Adrenal gland (tissue), 12 donors: Measurements from ENCODE around the gene FOXO1. TPM values are rescaled to one million over a fixed set of nuclear protein-coding genes. Genes with fewer than 3 reads are reported as not detected.

ENCODE experiments used
- DNase-seq, 7 donors: peaks; one replicate each; pipeline ENCODE4 v3.0.0-alpha.2; 2019 to 2020
- H3K27ac ChIP-seq, 5 donors: fragments of 200-600 bp; sonication (generic) in 4 of 5; 1 replicate in 3 of 5; 2 replicates in 2 of 5; pipeline versions ENCODE4 v1.5.1 to v1.8.0; 2016 to 2020; ENCODE audit warnings: mild to moderate bottlenecking in 1 of 5
- H3K27me3 ChIP-seq: fragments of 200-600 bp; 2 replicates; pipeline ENCODE4 v1.8.0; 2021
- H3K36me3 ChIP-seq, 2 donors: fragments of 200-600 bp; replicated peaks in 1 of 2; 1 replicate in 1 of 2; 2 replicates in 1 of 2; pipeline versions ENCODE4 v1.5.1 to v1.8.0; 2018 to 2022
- H3K4me1 ChIP-seq, 2 donors: fragments of 200-600 bp; replicated peaks in 1 of 2; 1 replicate in 1 of 2; 2 replicates in 1 of 2; pipeline versions ENCODE4 v1.5.1 to v1.8.0; 2018 to 2021
- H3K4me3 ChIP-seq, 4 donors: fragments of 200-600 bp; sonication (generic) in 3 of 4; one replicate each; pipeline ENCODE4 v1.5.1; 2016 to 2018
- H3K9me3 ChIP-seq, 3 donors: fragments of 200-600 bp; sonication (generic) in 1 of 3; replicated peaks in 1 of 3; 1 replicate in 2 of 3; 2 replicates in 1 of 3; pipeline versions ENCODE4 v1.5.1 to v1.8.0; 2016 to 2021
- CTCF ChIP-seq, 6 experiments: fragments of 450-650 bp in 4 of 6; fragments of 200-600 bp in 2 of 6; sonication (generic) in 1 of 6; IDR thresholded peaks; 1 replicate in 5 of 6; 2 replicates in 1 of 6; pipeline versions ENCODE4 v1.5.1 to v1.8.0; 2016 to 2021; ENCODE audit warnings: antibody characterized with exemption in 6 of 6, mild to moderate bottlenecking in 2 of 6, moderate library complexity in 1 of 6
- POLR2A ChIP-seq, 2 donors: fragments of 450-650 bp; IDR thresholded peaks; one replicate each; pipeline ENCODE4 v1.6.1; 2017; ENCODE audit warnings: antibody characterized with exemption in 2 of 2, mild to moderate bottlenecking in 2 of 2, moderate library complexity in 1 of 2
- WGBS, 4 donors: extraction: QIAGEN DNeasy Blood & Tissue Kit in 2 of 4; methylation state at CpG; one replicate each; pipeline versions ENCODE4 v1.1.5 to v1.1.7; 2013 to 2017; 5-methylcytosine and 5-hydroxymethylcytosine counted together
- intact Hi-C, 2 donors: fragments of 100-400 bp; cut with DNase I; formaldehyde crosslinking; loops; one replicate each; pipeline versions ENCODE4 v1.14.1 to v1.15.0; 2022 to 2023
- polyA plus RNA-seq, 3 donors: library from polyadenylated mRNA; stranded (reverse); fragments of 200-250 nt in 2 of 3; fragments of 350-450 nt in 1 of 3; fragmentation: Illumina TruSeq in 1 of 3; extraction: RNeasy Lipid Tissue Mini Kit (QIAGEN cat#74804) in 1 of 3; gene quantifications; one replicate each; pipeline ENCODE4 v1.2.3, GENCODE V29; 2013 to 2014
- total RNA-seq, 9 donors: library from RNA; depleted of rRNA in 4 of 9; stranded (reverse); fragments of >200 nt in 4 of 9; fragments of 120-200 nt in 1 of 9; fragmentation: NEBNext Ultra II Directional in 1 of 9; extraction: Animal tissue kit (Norgen Biotek cat#: 25700) in 1 of 9; gene quantifications; one replicate each; pipeline versions ENCODE4 v1.1.0 to v1.2.4, GENCODE V29; 2013 to 2023
- donor health status: healthy with polysubstance abuse.
- donor health status: Bipolar disorder and iron deficiency.
- donor health status: DM: yes; HTN: yes; CAD: no.
- donor health status: DM: no; HTN: no; CAD: no.
- donor health status: DM: no; HTN: no; CAD: no.
- donor health status: DM: yes; HTN: yes; CAD: no.

FOXO1 gene
- total and polyA plus RNA-seq, 12 donors: 4.3 to 35.4 (median 21.5) TPM

- H3K4me1 ChIP-seq: peaks cover 21 to 48% of the 10 kb centered on the region in 2 donors
- H3K36me3 ChIP-seq: no peaks in the 10 kb centered on the region
- no peak overlapping the region for H3K4me3 ChIP-seq
- no peak overlapping the region for H3K27ac ChIP-seq
- no peak for DNase-seq
- TF ChIP-seq CTCF (IDR thresholded peaks at IDR 0.05) (no peak), POLR2A (IDR thresholded peaks at IDR 0.05) (no peak)
- H3K9me3 ChIP-seq: peaks cover 0 to 8% (median 0%) of the 10 kb centered on the region in 3 donors
- no peaks in the 10 kb centered on the region for H3K27me3 ChIP-seq
- intact Hi-C loops: no loop called here
Measured at GRCh38 chr13:40583738-40584137, 82.7 kb downstream of the FOXO1 start.

GRCh38 chr13:40582531-40582930 lies 83.9 kb downstream of the FOXO1 start:
- peaks cover 22 to 45% of the 10 kb centered on the region in 2 donors for H3K4me1 ChIP-seq
- no peak for TF ChIP-seq POLR2A (IDR thresholded peaks at IDR 0.05)
- 95 to 100% (median 99%) methylated on average over 2 of the region's 2 CpGs for WGBS, 4 donors
- intact Hi-C loops: no loop called here
- DNase-seq: no peak
- no peaks in the 10 kb centered on the region for H3K27me3 ChIP-seq
- H3K9me3 ChIP-seq: peaks cover 0 to 8% (median 0%) of the 10 kb centered on the region in 3 donors
- H3K4me3 ChIP-seq: no peak overlapping the region
- no peak overlapping the region for H3K27ac ChIP-seq
- no peaks in the 10 kb centered on the region for H3K36me3 ChIP-seq

- intact Hi-C loops: no loop called here
- 60 to 86% (median 80%) methylated on average over 1 of the region's 1 CpG for WGBS, 4 donors
- no peaks in the 10 kb centered on the region for H3K36me3 ChIP-seq
Measured at GRCh38 chr13:40581277-40581579, 85.2 kb downstream of the FOXO1 start.

GRCh38 chr13:40580566-40581276 lies 85.7 kb downstream of the FOXO1 start:
- H3K27me3 ChIP-seq: no peaks in the 10 kb centered on the region
- intact Hi-C loops: no loop called here
- no peak overlapping the region for H3K4me3 ChIP-seq
- H3K27ac ChIP-seq: peak overlapping the region in 1 of 5 donors; percentile 10
- peaks cover 14 to 41% of the 10 kb centered on the region in 2 donors for H3K4me1 ChIP-seq
- no peaks in the 10 kb centered on the region for H3K36me3 ChIP-seq
- DNase-seq: peak in 1 of 7 donors; percentile 28
- H3K9me3 ChIP-seq: peaks cover 0 to 8% (median 0%) of the 10 kb centered on the region in 3 donors
- no peak for TF ChIP-seq POLR2A (IDR thresholded peaks at IDR 0.05)
- no peak for TF ChIP-seq CTCF (IDR thresholded peaks at IDR 0.05)
- 48 to 63% (median 56%) methylated on average over 7 of the region's 7 CpGs for WGBS, 4 donors

More at GRCh38 chr13:40581277-40581579, 85.2 kb downstream of the FOXO1 start:
- TF ChIP-seq CTCF (IDR thresholded peaks at IDR 0.05) (no peak), POLR2A (IDR thresholded peaks at IDR 0.05) (no peak)
- H3K27ac ChIP-seq: no peak overlapping the region
- H3K9me3 ChIP-seq: peaks cover 0 to 8% (median 0%) of the 10 kb centered on the region in 3 donors
- H3K27me3 ChIP-seq: no peaks in the 10 kb centered on the region
- no peak overlapping the region for H3K4me3 ChIP-seq
- H3K4me1 ChIP-seq: peaks cover 14 to 44% of the 10 kb centered on the region in 2 donors
- DNase-seq: no peak

- H3K9me3 ChIP-seq: peaks cover 0 to 8% (median 0%) of the 10 kb centered on the region in 3 donors
- no peak overlapping the region for H3K4me3 ChIP-seq
- 93 to 98% (median 95%) methylated on average over 2 of the region's 2 CpGs for WGBS, 4 donors
- intact Hi-C loops: loop anchor here in 1 of 2 donors (10.0 kb wide), 1 partner anchor 85 kb away; the partner anchor contains the start of gene FOXO1
- no peaks in the 10 kb centered on the region for H3K36me3 ChIP-seq
- no peak overlapping the region for H3K27ac ChIP-seq
- no peaks in the 10 kb centered on the region for H3K27me3 ChIP-seq
- peaks cover 14 to 40% of the 10 kb centered on the region in 2 donors for H3K4me1 ChIP-seq
- DNase-seq: no peak
- TF ChIP-seq CTCF (IDR thresholded peaks at IDR 0.05) (no peak), POLR2A (IDR thresholded peaks at IDR 0.05) (no peak)
Measured at GRCh38 chr13:40579535-40579934, 86.9 kb downstream of the FOXO1 start.
